Neuron (in vitro differentiated cells): ENCODE results near the gene SPINDOC.

Experiments used
- H2AFZ ChIP-seq: one replicate; pipeline ENCODE4 v1.6.1; 2013; ENCODE audit warnings: low read depth, mild to moderate bottlenecking, inconsistent platforms, low read length, moderate library complexity
- H3K27me3 ChIP-seq: one replicate; pipeline ENCODE4 v1.6.1; 2013; ENCODE audit warnings: low read length; ENCODE audit not compliant: insufficient read depth
- H3K36me3 ChIP-seq: one replicate; pipeline ENCODE4 v1.6.1; 2013; ENCODE audit warnings: low read length; ENCODE audit not compliant: insufficient read depth
- H3K4me1 ChIP-seq: one replicate; pipeline ENCODE4 v1.6.1; 2013; ENCODE audit warnings: low read length; ENCODE audit not compliant: insufficient read depth
- H3K4me3 ChIP-seq: 2 replicates; pipeline ENCODE4 v1.5.1; 2013; ENCODE audit warnings: mild to moderate bottlenecking, low read length, moderate library complexity
- H3K9me3 ChIP-seq: one replicate; pipeline ENCODE4 v1.6.1; 2013; ENCODE audit warnings: low read length

Gene SPINDOC

GRCh38 chr11:63826471-63827190, 13.4 kb downstream of the SPINDOC start:
- Histone ChIP-seq H3K4me3 (no peak overlapping the region), H3K9me3 (no peaks in the 10 kb centered on the region), H2AFZ (no peak overlapping the region), H3K36me3 (peaks cover 53% of the 10 kb centered on the region), H3K4me1 (no peaks in the 10 kb centered on the region), H3K27me3 (no peaks in the 10 kb centered on the region)

- H3K4me1 ChIP-seq: no peaks in the 10 kb centered on the region
- H3K36me3 ChIP-seq: peaks cover 23% of the 10 kb centered on the region
- no peaks in the 10 kb centered on the region for H3K9me3 ChIP-seq
- H3K4me3 ChIP-seq: no peak overlapping the region
- H3K27me3 ChIP-seq: no peaks in the 10 kb centered on the region
- no peak overlapping the region for H2AFZ ChIP-seq
Measured at GRCh38 chr11:63829823-63830489, 16.7 kb downstream of the SPINDOC start.

- no peaks in the 10 kb centered on the region for H3K27me3 ChIP-seq
- H3K9me3 ChIP-seq: no peaks in the 10 kb centered on the region
- no peak overlapping the region for H2AFZ ChIP-seq
- H3K4me3 ChIP-seq: no peak overlapping the region
- no peaks in the 10 kb centered on the region for H3K4me1 ChIP-seq
- H3K36me3 ChIP-seq: peaks cover 10% of the 10 kb centered on the region
Measured at GRCh38 chr11:63831326-63831725, 18.1 kb downstream of the SPINDOC start.

GRCh38 chr11:63832336-63832735, 19.1 kb downstream of the SPINDOC start:
- peaks cover 3% of the 10 kb centered on the region for H3K36me3 ChIP-seq
- no peaks in the 10 kb centered on the region for H3K4me1 ChIP-seq
- no peaks in the 10 kb centered on the region for H3K9me3 ChIP-seq
- H3K4me3 ChIP-seq: no peak overlapping the region
- no peaks in the 10 kb centered on the region for H3K27me3 ChIP-seq
- no peak overlapping the region for H2AFZ ChIP-seq

- no peaks in the 10 kb centered on the region for H3K36me3 ChIP-seq
- no peaks in the 10 kb centered on the region for H3K9me3 ChIP-seq
- H3K4me1 ChIP-seq: peaks cover 4% of the 10 kb centered on the region
- no peak overlapping the region for H2AFZ ChIP-seq
- no peak overlapping the region for H3K4me3 ChIP-seq
- no peaks in the 10 kb centered on the region for H3K27me3 ChIP-seq
Measured at GRCh38 chr11:63833048-63833447, 19.8 kb downstream of the SPINDOC start.

- Histone ChIP-seq H2AFZ (no peak overlapping the region), H3K4me1 (peaks cover 8% of the 10 kb centered on the region), H3K36me3 (no peaks in the 10 kb centered on the region), H3K4me3 (no peak overlapping the region), H3K9me3 (no peaks in the 10 kb centered on the region), H3K27me3 (no peaks in the 10 kb centered on the region)
Measured at GRCh38 chr11:63834535-63835157, 21.4 kb downstream of the SPINDOC start.

GRCh38 chr11:63835158-63835545, 21.9 kb downstream of the SPINDOC start:
- Histone ChIP-seq H2AFZ (no peak overlapping the region), H3K4me1 (peaks cover 11% of the 10 kb centered on the region), H3K36me3 (no peaks in the 10 kb centered on the region), H3K27me3 (no peaks in the 10 kb centered on the region), H3K9me3 (no peaks in the 10 kb centered on the region), H3K4me3 (no peak overlapping the region)

- Histone ChIP-seq H3K4me1 (peaks cover 29% of the 10 kb centered on the region), H2AFZ (no peak overlapping the region)
Measured at GRCh38 chr11:63837027-63837688, 23.9 kb downstream of the SPINDOC start.

GRCh38 chr11:63837739-63838138, 24.5 kb downstream of the SPINDOC start:
- H3K4me1 ChIP-seq: peaks cover 29% of the 10 kb centered on the region
- H3K36me3 ChIP-seq: peaks cover 1% of the 10 kb centered on the region
- H2AFZ ChIP-seq: no peak overlapping the region
- H3K4me3 ChIP-seq: no peak overlapping the region
- H3K9me3 ChIP-seq: no peaks in the 10 kb centered on the region
- H3K27me3 ChIP-seq: no peaks in the 10 kb centered on the region

More at GRCh38 chr11:63837027-63837688, 23.9 kb downstream of the SPINDOC start:
- Histone ChIP-seq H3K9me3 (no peaks in the 10 kb centered on the region), H3K4me3 (no peak overlapping the region), H3K36me3 (no peaks in the 10 kb centered on the region), H3K27me3 (no peaks in the 10 kb centered on the region)

- Histone ChIP-seq H3K27me3 (no peaks in the 10 kb centered on the region), H2AFZ (peak overlapping the region; percentile 60), H3K4me3 (peak overlapping the region; percentile 37), H3K36me3 (peaks cover 2% of the 10 kb centered on the region), H3K4me1 (peaks cover 32% of the 10 kb centered on the region), H3K9me3 (no peaks in the 10 kb centered on the region)
Measured at GRCh38 chr11:63838150-63838677, 25.0 kb downstream of the SPINDOC start.

- no peaks in the 10 kb centered on the region for H3K27me3 ChIP-seq
- peaks cover 32% of the 10 kb centered on the region for H3K4me1 ChIP-seq
- peak within 1 kb of the TSS; percentile 78 for H3K4me3 ChIP-seq
- peak within 1 kb of the TSS; percentile 60 for H2AFZ ChIP-seq
- H3K36me3 ChIP-seq: peaks cover 5% of the 10 kb centered on the region
- no peaks in the 10 kb centered on the region for H3K9me3 ChIP-seq
Measured at GRCh38 chr11:63838678-63839507, 25.6 kb downstream of the SPINDOC start, which contains the start of gene MARK2. MARK2 (plus strand) TSS chr11:63839110; CDS start chr11:63839507, 397 bp downstream.
